OCI-LY1 (cell line): ENCODE results near the gene NUPR1.
A peak's percentile ranks its signal among the peaks of the same experiment; 100 is the strongest.

Source experiments
- H2AFZ ChIP-seq: fragments of 200-600 bp; sonication (generic), shearing (Covaris generic); 2 replicates; pipeline ENCODE4 v1.6.0; 2014; ENCODE audit warnings: antibody characterized with exemption, mild to moderate bottlenecking, low read length
- H3F3A ChIP-seq: fragments of 200-600 bp; sonication (generic), shearing (Covaris generic); 2 replicates; pipeline ENCODE4 v1.6.0; 2014; ENCODE audit warnings: mild to moderate bottlenecking, antibody characterized with exemption, low read length, moderate library complexity; ENCODE audit not compliant: insufficient read depth
- H3K27ac ChIP-seq: fragments of 200-600 bp; sonication (generic); 2 replicates; pipeline ENCODE4 v1.5.1; 2014; ENCODE audit warnings: low read length, mixed run types, mild to moderate bottlenecking, low read depth; ENCODE audit not compliant: poor library complexity, severe bottlenecking
- H3K27me3 ChIP-seq: fragments of 200-600 bp; sonication (generic); 2 replicates; pipeline ENCODE4 v1.6.0; 2014; ENCODE audit warnings: antibody characterized with exemption, mild to moderate bottlenecking, low read length, moderate library complexity; ENCODE audit not compliant: insufficient read depth
- H3K36me3 ChIP-seq: fragments of 200-600 bp; sonication (generic); 2 replicates; pipeline ENCODE4 v1.6.1; 2014; ENCODE audit warnings: mild to moderate bottlenecking, antibody characterized with exemption, low read length, moderate library complexity, mixed read lengths; ENCODE audit not compliant: insufficient read depth
- H3K4me1 ChIP-seq: fragments of 200-600 bp; sonication (generic); 2 replicates; pipeline ENCODE4 v1.5.1; 2014; ENCODE audit warnings: mild to moderate bottlenecking, low read length, moderate library complexity; ENCODE audit not compliant: insufficient read depth, severe bottlenecking
- H3K4me2 ChIP-seq: fragments of 200-600 bp; sonication (generic), shearing (Covaris generic); 2 replicates; pipeline ENCODE4 v1.6.1; 2014; ENCODE audit warnings: low read length
- H3K4me3 ChIP-seq: fragments of 200-600 bp; sonication (generic); 2 replicates; pipeline ENCODE4 v1.5.1; 2014; ENCODE audit warnings: low read length, low read depth, mild to moderate bottlenecking, mixed read lengths; ENCODE audit not compliant: poor library complexity, severe bottlenecking
- H3K79me2 ChIP-seq: fragments of 200-600 bp; shearing (Covaris generic); 2 replicates; pipeline ENCODE4 v1.6.1; 2016; ENCODE audit warnings: mixed run types, low read length, mixed read lengths; ENCODE audit not compliant: insufficient read depth
- H3K9ac ChIP-seq: fragments of 200-600 bp; sonication (generic), shearing (Covaris generic); 2 replicates; pipeline ENCODE4 v1.6.1; 2014; ENCODE audit warnings: mild to moderate bottlenecking, low read length, mixed read lengths
- H3K9me2 ChIP-seq: fragments of 200-600 bp; sonication (generic), shearing (Covaris generic); 2 replicates; pipeline ENCODE4 v1.6.1; 2014; ENCODE audit warnings: low read depth, mild to moderate bottlenecking, low read length, mixed read lengths
- H3K9me3 ChIP-seq: fragments of 200-600 bp; shearing (Covaris generic); 2 replicates; pipeline ENCODE4 v1.6.1; 2014; ENCODE audit warnings: low read length, mixed read lengths
- H4K20me1 ChIP-seq: fragments of 200-600 bp; sonication (generic), shearing (Covaris generic); 2 replicates; pipeline ENCODE4 v1.6.0; 2016; ENCODE audit warnings: mild to moderate bottlenecking, low read length; ENCODE audit not compliant: insufficient read depth
- EZH2 ChIP-seq: fragments of 200-600 bp; sonication (generic), shearing (Covaris generic); IDR thresholded peaks from 2 replicates; pipeline ENCODE4 v1.8.0; 2017; ENCODE audit warnings: borderline replicate concordance, mixed run types, mild to moderate bottlenecking, antibody characterized with exemption, low read length, moderate library complexity, mixed read lengths
- TF ChIP-seq, protein P1 (sequence below): fragments of 200-600 bp; sonication (generic), shearing (Covaris generic); IDR thresholded peaks from 2 replicates; pipeline ENCODE4 v1.5.1; 2017; ENCODE audit warnings: mild to moderate bottlenecking, antibody characterized with exemption, low read length, moderate library complexity, mixed read lengths

The NUPR1 gene

DNA sequence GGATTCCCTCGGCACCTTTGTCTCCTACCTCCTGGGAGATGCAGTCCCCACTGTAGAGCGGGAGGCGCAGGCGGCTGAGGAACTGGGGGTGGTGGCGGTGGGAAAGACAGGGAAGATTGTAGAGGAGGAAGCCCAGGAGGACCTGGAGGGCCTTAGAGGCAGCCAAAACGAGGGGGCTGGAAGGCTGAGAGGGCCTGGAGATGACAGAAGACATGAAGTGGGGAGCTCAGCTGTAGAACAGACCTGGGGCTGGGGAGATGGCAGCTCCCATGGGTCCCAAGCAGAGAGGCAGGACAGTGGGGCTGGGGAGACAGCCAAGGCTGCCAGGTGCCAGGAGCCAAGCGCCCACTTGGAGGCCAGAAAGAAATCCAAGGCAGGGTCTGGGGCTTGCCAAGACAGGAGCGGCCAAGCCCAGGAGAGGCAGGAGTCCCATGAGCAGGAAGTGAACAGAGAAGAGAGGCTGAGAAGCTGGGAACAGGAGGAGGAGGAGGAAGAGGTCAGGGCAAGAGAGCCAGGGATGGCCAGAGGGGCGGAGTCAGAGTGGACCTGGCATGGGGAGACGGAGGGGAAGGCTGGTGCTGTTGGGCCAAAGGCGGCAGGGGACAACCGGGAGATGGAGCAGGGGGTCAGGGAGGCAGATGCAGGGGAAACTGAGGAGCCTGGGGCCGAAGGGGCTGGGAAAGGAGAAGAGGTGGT, 43.5 kb downstream of the NUPR1 start:
- Histone ChIP-seq H3K27me3 (no peaks in the 10 kb centered on the region), H3K9me2 (no peaks in the 10 kb centered on the region), H3K36me3 (no peaks in the 10 kb centered on the region), H3K4me2 (no peak overlapping the region), H3F3A (no peaks in the 10 kb centered on the region), H3K27ac (no peak overlapping the region), H3K4me1 (peaks cover 31% of the 10 kb centered on the region), H3K4me3 (no peak overlapping the region), H4K20me1 (no peaks in the 10 kb centered on the region), H3K9ac (no peak overlapping the region), H2AFZ (no peak overlapping the region), H3K79me2 (no peaks in the 10 kb centered on the region), H3K9me3 (no peaks in the 10 kb centered on the region)
- TF ChIP-seq, protein P1, sequence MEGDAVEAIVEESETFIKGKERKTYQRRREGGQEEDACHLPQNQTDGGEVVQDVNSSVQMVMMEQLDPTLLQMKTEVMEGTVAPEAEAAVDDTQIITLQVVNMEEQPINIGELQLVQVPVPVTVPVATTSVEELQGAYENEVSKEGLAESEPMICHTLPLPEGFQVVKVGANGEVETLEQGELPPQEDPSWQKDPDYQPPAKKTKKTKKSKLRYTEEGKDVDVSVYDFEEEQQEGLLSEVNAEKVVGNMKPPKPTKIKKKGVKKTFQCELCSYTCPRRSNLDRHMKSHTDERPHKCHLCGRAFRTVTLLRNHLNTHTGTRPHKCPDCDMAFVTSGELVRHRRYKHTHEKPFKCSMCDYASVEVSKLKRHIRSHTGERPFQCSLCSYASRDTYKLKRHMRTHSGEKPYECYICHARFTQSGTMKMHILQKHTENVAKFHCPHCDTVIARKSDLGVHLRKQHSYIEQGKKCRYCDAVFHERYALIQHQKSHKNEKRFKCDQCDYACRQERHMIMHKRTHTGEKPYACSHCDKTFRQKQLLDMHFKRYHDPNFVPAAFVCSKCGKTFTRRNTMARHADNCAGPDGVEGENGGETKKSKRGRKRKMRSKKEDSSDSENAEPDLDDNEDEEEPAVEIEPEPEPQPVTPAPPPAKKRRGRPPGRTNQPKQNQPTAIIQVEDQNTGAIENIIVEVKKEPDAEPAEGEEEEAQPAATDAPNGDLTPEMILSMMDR = no peak
- TF ChIP-seq EZH2 = no peak

DNA sequence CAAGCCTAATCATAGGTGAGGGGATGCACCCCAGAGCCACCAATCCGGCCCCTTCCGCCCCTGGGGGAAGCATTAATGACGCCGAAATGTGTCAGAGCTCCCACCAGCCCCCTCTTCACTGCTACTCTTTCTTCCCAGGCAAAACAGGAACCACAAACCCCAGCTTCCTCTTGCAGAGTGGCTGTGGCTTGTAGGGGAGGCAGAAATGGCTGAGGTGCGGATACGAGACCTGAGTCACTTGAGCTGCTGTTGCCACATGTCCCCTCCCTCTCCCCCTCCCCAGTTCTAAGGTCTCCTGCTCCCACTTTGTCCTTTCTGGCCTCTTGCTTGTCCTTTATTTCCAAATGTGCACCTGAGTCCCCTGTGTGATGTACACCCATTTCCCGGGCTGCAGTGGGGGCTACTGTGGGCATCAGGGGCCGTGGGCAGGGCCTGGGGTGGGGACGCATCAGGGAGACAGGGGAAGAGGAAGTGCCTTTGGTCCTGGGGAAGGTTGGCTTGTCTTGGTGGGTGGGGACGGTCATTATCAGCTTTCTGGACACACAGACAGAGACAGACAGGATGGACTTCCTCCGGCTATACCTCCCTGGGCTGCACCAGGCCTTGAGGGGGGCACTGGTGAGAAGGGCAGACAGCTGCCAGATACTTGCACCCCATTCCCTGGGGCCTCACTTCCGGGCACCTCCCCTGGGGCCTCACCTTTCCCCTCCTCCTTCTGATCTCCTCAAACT, 44.5 kb downstream of the NUPR1 start, which contains the start of gene APOBR:
Gene APOBR (plus strand): TSS at position 523 of the 731 bp plus-strand sequence. CDS start 39 bp downstream, at position 562.
- Histone ChIP-seq H3K27ac (peak within 1 kb of the TSS; percentile 29), H3K79me2 (no peaks in the 10 kb centered on the region), H3K27me3 (no peaks in the 10 kb centered on the region), H4K20me1 (no peaks in the 10 kb centered on the region), H3K4me2 (peak within 1 kb of the TSS; percentile 59), H3K9me2 (no peaks in the 10 kb centered on the region), H3K9ac (peak within 1 kb of the TSS; percentile 41; the same call in 1 of the 2 replicates), H3K4me1 (peaks cover 31% of the 10 kb centered on the region), H3K4me3 (peak within 1 kb of the TSS; percentile 37), H2AFZ (peak within 1 kb of the TSS; percentile 89; the same call in 1 of the 2 replicates), H3F3A (no peaks in the 10 kb centered on the region), H3K9me3 (no peaks in the 10 kb centered on the region), H3K36me3 (no peaks in the 10 kb centered on the region)
- TF ChIP-seq EZH2 = no peak
- TF ChIP-seq, protein P1 = no peak

DNA sequence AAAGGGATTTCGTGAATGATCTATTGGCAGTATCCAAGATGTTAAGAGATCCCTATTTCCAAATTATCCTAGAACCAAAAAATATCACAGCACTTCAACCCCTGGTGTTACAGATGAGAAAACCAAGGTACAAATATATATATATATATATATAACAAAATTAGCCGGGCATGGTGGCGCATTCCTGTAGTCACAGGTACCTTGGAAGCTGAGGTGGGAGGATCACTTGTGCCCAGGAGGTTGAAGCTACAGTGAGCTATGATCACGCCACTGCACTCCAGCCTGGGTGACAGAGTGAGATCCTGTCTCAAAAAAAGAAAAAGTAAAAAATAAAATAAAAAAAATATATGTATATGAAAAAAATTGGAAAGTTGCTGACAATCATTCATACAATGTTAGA, 46.3 kb downstream of the NUPR1 start:
- H3K4me2 ChIP-seq = peak overlapping the region; percentile 84
- peak overlapping the region; percentile 91 for H3K9ac ChIP-seq
- peak overlapping the region; percentile 78 for H3K27ac ChIP-seq
- peaks cover 31% of the 10 kb centered on the region for H3K4me1 ChIP-seq
- H3K9me3 ChIP-seq = no peaks in the 10 kb centered on the region
- peaks cover 2% of the 10 kb centered on the region; the same call in 1 of the 2 replicates for H3K36me3 ChIP-seq
- H3K9me2 ChIP-seq = no peaks in the 10 kb centered on the region
- no peaks in the 10 kb centered on the region for H3F3A ChIP-seq
- H4K20me1 ChIP-seq = no peaks in the 10 kb centered on the region
- no peaks in the 10 kb centered on the region for H3K79me2 ChIP-seq
- H3K4me3 ChIP-seq = peak overlapping the region; percentile 89
- no peak for TF ChIP-seq EZH2
- no peaks in the 10 kb centered on the region for H3K27me3 ChIP-seq
- peak overlapping the region; percentile 33; the same call in 1 of the 2 replicates for H2AFZ ChIP-seq
